H9 (cell line): ENCODE data around the gene CTNNA3. TPM values are rescaled to one million over a fixed set of nuclear protein-coding genes. Genes with fewer than 3 reads are reported as not detected.

Experiments used
- DNase-seq: peaks from one replicate; pipeline ENCODE4 v3.0.0-alpha.2; 2017
- H2AFZ ChIP-seq: one replicate; pipeline ENCODE4 v1.6.1; 2013; ENCODE audit warnings: mild to moderate bottlenecking, low read length, control low read depth, moderate library complexity
- H2AK5ac ChIP-seq: 2 replicates; pipeline ENCODE4 v1.6.1; 2013; ENCODE audit warnings: low read length, control low read depth, mixed read lengths; ENCODE audit not compliant: insufficient read length
- H2BK120ac ChIP-seq: one replicate; pipeline ENCODE4 v1.6.1; 2013; ENCODE audit warnings: low read depth, mild to moderate bottlenecking, low read length, control low read depth, inconsistent platforms; ENCODE audit not compliant: poor library complexity, severe bottlenecking
- H2BK12ac ChIP-seq: 2 replicates; pipeline ENCODE4 v1.6.1; 2013; ENCODE audit warnings: low read length, control low read depth, mixed read lengths, low read depth; ENCODE audit not compliant: insufficient read length
- H2BK15ac ChIP-seq: 2 replicates; pipeline ENCODE4 v1.6.1; 2013; ENCODE audit warnings: low read depth, low read length, control low read depth
- H2BK20ac ChIP-seq: one replicate; pipeline ENCODE4 v1.6.1; 2013; ENCODE audit warnings: low read depth, mild to moderate bottlenecking, low read length, control low read depth, inconsistent platforms; ENCODE audit not compliant: poor library complexity, severe bottlenecking
- H2BK5ac ChIP-seq: 2 replicates; pipeline ENCODE4 v1.6.1; 2013; ENCODE audit warnings: low read length, control low read depth, mixed read lengths; ENCODE audit not compliant: insufficient read length
- H3K14ac ChIP-seq: 2 replicates; pipeline ENCODE4 v1.6.1; 2013; ENCODE audit warnings: low read length, control low read depth; ENCODE audit not compliant: insufficient read depth
- H3K18ac ChIP-seq: 2 replicates; pipeline ENCODE4 v1.6.1; 2013; ENCODE audit warnings: low read depth, mild to moderate bottlenecking, mixed read lengths, low read length, control low read depth; ENCODE audit not compliant: insufficient read length
- H3K23ac ChIP-seq: 2 replicates; pipeline ENCODE4 v1.6.1; 2013; ENCODE audit warnings: low read length, control low read depth, mixed read lengths, low read depth; ENCODE audit not compliant: insufficient read length
- H3K23me2 ChIP-seq: 2 replicates; pipeline ENCODE4 v1.6.1; 2013; ENCODE audit warnings: low read depth, mild to moderate bottlenecking, mixed read lengths, low read length, control low read depth; ENCODE audit not compliant: insufficient read length, poor library complexity, severe bottlenecking
- H3K27ac ChIP-seq: 2 replicates; pipeline ENCODE4 v1.5.1; 2013; ENCODE audit warnings: low read length, control low read depth, mixed read lengths, low read depth; ENCODE audit not compliant: insufficient read length
- H3K27me3 ChIP-seq: 2 replicates; pipeline ENCODE4 v1.6.1; 2013; ENCODE audit warnings: low read length, control low read depth, inconsistent platforms; ENCODE audit not compliant: insufficient read depth
- H3K4ac ChIP-seq: 2 replicates; pipeline ENCODE4 v1.6.1; 2013; ENCODE audit warnings: low read depth, mild to moderate bottlenecking, control low read depth, inconsistent platforms, low read length, moderate library complexity
- H3K4me1 ChIP-seq: 2 replicates; pipeline ENCODE4 v1.6.1; 2013; ENCODE audit warnings: low read length, control low read depth, inconsistent platforms; ENCODE audit not compliant: insufficient read depth
- H3K4me2 ChIP-seq: 2 replicates; pipeline ENCODE4 v1.6.1; 2013; ENCODE audit warnings: low read length, control low read depth, mixed read lengths; ENCODE audit not compliant: insufficient read length, insufficient read depth
- H3K56ac ChIP-seq: 2 replicates; pipeline ENCODE4 v1.6.1; 2013; ENCODE audit warnings: low read depth, mild to moderate bottlenecking, mixed read lengths, low read length, control low read depth; ENCODE audit not compliant: insufficient read length
- H3K79me1 ChIP-seq: 2 replicates; pipeline ENCODE4 v1.6.1; 2013; ENCODE audit warnings: low read depth, mild to moderate bottlenecking, moderate library complexity, low read length, control low read depth, inconsistent platforms; ENCODE audit not compliant: insufficient read depth, poor library complexity, severe bottlenecking
- H3K79me2 ChIP-seq: 2 replicates; pipeline ENCODE4 v1.6.1; 2013; ENCODE audit warnings: low read length, control low read depth, inconsistent platforms; ENCODE audit not compliant: insufficient read depth
- H3K9ac ChIP-seq: 2 replicates; pipeline ENCODE4 v1.6.1; 2013; ENCODE audit warnings: low read length, control low read depth, mixed read lengths; ENCODE audit not compliant: insufficient read length; ENCODE audit errors: extremely low read depth
- H3K9me3 ChIP-seq: one replicate; pipeline ENCODE4 v1.6.1; 2013; ENCODE audit warnings: low read depth, low read length, inconsistent platforms; ENCODE audit not compliant: control insufficient read depth
- H3T11ph ChIP-seq: one replicate; pipeline ENCODE4 v1.6.1; 2013; ENCODE audit warnings: mild to moderate bottlenecking, low read length, control low read depth, inconsistent platforms
- H4K20me1 ChIP-seq: one replicate; pipeline ENCODE4 v1.6.1; 2013; ENCODE audit not compliant: control insufficient read depth, insufficient read length, insufficient read depth
- H4K5ac ChIP-seq: 2 replicates; pipeline ENCODE4 v1.6.1; 2013; ENCODE audit warnings: low read depth, mild to moderate bottlenecking, mixed read lengths, low read length, control low read depth; ENCODE audit not compliant: insufficient read length
- H4K8ac ChIP-seq: replicated peaks from 2 replicates; pipeline ENCODE4 v1.6.1; 2013; ENCODE audit warnings: low read length, control low read depth, mixed read lengths, low read depth; ENCODE audit not compliant: insufficient read length
- H4K91ac ChIP-seq: 2 replicates; pipeline ENCODE4 v1.6.1; 2013; ENCODE audit warnings: low read depth, mild to moderate bottlenecking, moderate library complexity, mixed read lengths, low read length, control low read depth; ENCODE audit not compliant: insufficient read length
- H3K27ac Mint-ChIP-seq, 3 experiments: 2 replicates in 2 of 3; 3 replicates in 1 of 3; pipeline ENCODE4 v1.8.0; 2020 to 2021; ENCODE audit warnings: mixed read lengths in 3 of 3, mild to moderate bottlenecking in 1 of 3, moderate library complexity in 1 of 3
- H3K27me3 Mint-ChIP-seq: 2 replicates; pipeline ENCODE4 v1.8.0; 2021; ENCODE audit warnings: low read depth, mild to moderate bottlenecking, moderate library complexity, mixed read lengths
- H3K36me3 Mint-ChIP-seq, 3 experiments: 2 replicates in 2 of 3; 3 replicates in 1 of 3; pipeline ENCODE4 v1.8.0; 2020 to 2021; ENCODE audit warnings: low read depth in 3 of 3, mixed read lengths in 3 of 3; ENCODE audit not compliant: insufficient read depth in 1 of 3
- H3K4me1 Mint-ChIP-seq, 2 experiments: 2 replicates each; pipeline ENCODE4 v1.8.0; 2020; ENCODE audit warnings: mixed read lengths in 2 of 2
- H3K4me3 Mint-ChIP-seq, 2 experiments: 2 replicates in 1 of 2; 3 replicates in 1 of 2; pipeline ENCODE4 v1.8.0; 2020 to 2021; ENCODE audit warnings: mild to moderate bottlenecking in 2 of 2, mixed read lengths in 2 of 2, moderate library complexity in 1 of 2
- H3K9me3 Mint-ChIP-seq, 2 experiments: 2 replicates in 1 of 2; 3 replicates in 1 of 2; pipeline ENCODE4 v1.8.0; 2020; ENCODE audit warnings: mild to moderate bottlenecking in 2 of 2, mixed read lengths in 2 of 2, moderate library complexity in 1 of 2
- WGBS: extraction: QIAGEN DNeasy Blood & Tissue Kit; methylation state at CpG from one replicate; pipeline ENCODE4 v1.1.7; 2013; ENCODE audit warnings: missing lambda C conversion rate, low lambda C conversion rate, mixed read lengths; ENCODE audit not compliant: insufficient read length; ENCODE audit errors: extremely low coverage; 5-methylcytosine and 5-hydroxymethylcytosine counted together
- total RNA-seq: library from RNA; stranded (reverse); gene quantifications from 2 replicates; pipeline ENCODE4 v1.2.1, GENCODE V29; 2021
- TF ChIP-seq, protein P1 (sequence below): fragments of 200-600 bp; sonication (generic); conservative IDR thresholded peaks from 3 replicates; pipeline ENCODE4 v1.8.0; 2021; ENCODE audit warnings: antibody characterized with exemption, mild to moderate bottlenecking

The CTNNA3 gene
- total RNA-seq, 1 experiment from 2014 or later: 3.3 TPM

DNA sequence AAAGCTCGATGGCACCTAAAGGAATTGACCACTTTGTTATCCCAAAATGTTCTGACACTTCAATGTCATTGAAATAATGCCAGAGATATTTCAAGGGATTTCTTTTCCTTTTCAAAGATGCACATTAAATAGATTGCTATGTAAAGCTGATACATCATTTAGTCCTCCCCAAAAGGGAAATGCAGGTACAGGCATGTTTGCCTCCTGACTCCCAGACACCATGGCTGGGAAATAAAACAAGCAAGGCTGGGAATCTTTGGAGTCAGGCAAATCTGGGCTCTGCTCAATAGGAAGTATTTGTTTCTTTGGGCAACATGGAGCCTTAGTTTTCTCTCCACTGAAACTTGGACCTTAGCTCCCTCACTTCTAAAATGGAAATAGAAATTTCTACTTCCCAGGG is 1000.9 kb downstream of the CTNNA3 start:
- H3K4me3 Mint-ChIP-seq: no peak overlapping the region
- H3K36me3 Mint-ChIP-seq: peaks cover 8 to 20% (median 12%) of the 10 kb centered on the region in 3 experiments
- Histone ChIP-seq H2BK5ac (no peak overlapping the region), H2BK12ac (no peak overlapping the region), H3K23me2 (no peaks in the 10 kb centered on the region), H2AFZ (no peak overlapping the region), H3K9me3 (no peaks in the 10 kb centered on the region), H3K4me2 (no peak overlapping the region), H3K27me3 (no peaks in the 10 kb centered on the region), H2AK5ac (no peak overlapping the region), H3K56ac (no peak overlapping the region), H3K9ac (no peak overlapping the region), H3T11ph (no peak overlapping the region), H2BK15ac (no peak overlapping the region), H3K79me2 (no peaks in the 10 kb centered on the region), H2BK20ac (no peak overlapping the region), H3K14ac (no peak overlapping the region), H4K91ac (no peak overlapping the region), H3K79me1 (no peaks in the 10 kb centered on the region), H3K23ac (no peak overlapping the region), H3K18ac (no peak overlapping the region), H3K27ac (no peak overlapping the region), H3K4ac (no peak overlapping the region), H2BK120ac (no peak overlapping the region), H3K4me1 (no peaks in the 10 kb centered on the region), H4K8ac (no peak overlapping the region), H4K20me1 (no peaks in the 10 kb centered on the region), H4K5ac (no peak overlapping the region)
- peaks cover 27% of the 10 kb centered on the region in 2 experiments for H3K9me3 Mint-ChIP-seq
- H3K27me3 Mint-ChIP-seq: no peaks in the 10 kb centered on the region; the same call in 1 of the 2 replicates
- DNase-seq: no peak
- TF ChIP-seq, protein P1, sequence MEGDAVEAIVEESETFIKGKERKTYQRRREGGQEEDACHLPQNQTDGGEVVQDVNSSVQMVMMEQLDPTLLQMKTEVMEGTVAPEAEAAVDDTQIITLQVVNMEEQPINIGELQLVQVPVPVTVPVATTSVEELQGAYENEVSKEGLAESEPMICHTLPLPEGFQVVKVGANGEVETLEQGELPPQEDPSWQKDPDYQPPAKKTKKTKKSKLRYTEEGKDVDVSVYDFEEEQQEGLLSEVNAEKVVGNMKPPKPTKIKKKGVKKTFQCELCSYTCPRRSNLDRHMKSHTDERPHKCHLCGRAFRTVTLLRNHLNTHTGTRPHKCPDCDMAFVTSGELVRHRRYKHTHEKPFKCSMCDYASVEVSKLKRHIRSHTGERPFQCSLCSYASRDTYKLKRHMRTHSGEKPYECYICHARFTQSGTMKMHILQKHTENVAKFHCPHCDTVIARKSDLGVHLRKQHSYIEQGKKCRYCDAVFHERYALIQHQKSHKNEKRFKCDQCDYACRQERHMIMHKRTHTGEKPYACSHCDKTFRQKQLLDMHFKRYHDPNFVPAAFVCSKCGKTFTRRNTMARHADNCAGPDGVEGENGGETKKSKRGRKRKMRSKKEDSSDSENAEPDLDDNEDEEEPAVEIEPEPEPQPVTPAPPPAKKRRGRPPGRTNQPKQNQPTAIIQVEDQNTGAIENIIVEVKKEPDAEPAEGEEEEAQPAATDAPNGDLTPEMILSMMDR: no peak
- no peak overlapping the region for H3K27ac Mint-ChIP-seq
- H3K4me1 Mint-ChIP-seq: no peaks in the 10 kb centered on the region
- WGBS: no CpG with 5 or more reads among the region's 1 CpG
